Measurements from ENCODE around the gene UBFD1.

DNA sequence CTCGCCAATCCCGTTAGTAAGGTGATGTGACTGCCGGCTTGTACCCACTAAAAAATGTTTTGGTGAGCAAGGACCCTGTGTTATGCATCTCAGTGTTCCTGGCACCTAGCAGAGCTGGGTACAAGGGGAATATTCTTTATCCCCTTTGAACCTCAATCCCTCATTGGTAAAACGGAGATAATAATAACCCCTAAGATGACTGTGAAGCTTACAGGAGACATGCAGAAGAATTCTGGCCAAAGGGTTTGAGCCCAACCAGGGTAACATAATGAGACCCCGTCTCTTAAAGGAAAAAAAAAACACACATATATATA is 48.1 kb upstream of the UBFD1 start:
- TF ChIP-seq CTCF (IDR thresholded peaks at IDR 0.05; ENCODE audit: low read depth, low read length) (no peak), EZH2phosphoT487 (IDR thresholded peaks at IDR 0.05; ENCODE audit: low read depth) (no peak)

All from OCI-LY3 (cell line).